ENCODE results near the gene MPPED1. TPM values are rescaled to one million over a fixed set of nuclear protein-coding genes. Genes with fewer than 3 reads are reported as not detected.

The MPPED1 gene
- total RNA-seq, 1 experiment from 2014 or later: 0.28 TPM

DNA sequence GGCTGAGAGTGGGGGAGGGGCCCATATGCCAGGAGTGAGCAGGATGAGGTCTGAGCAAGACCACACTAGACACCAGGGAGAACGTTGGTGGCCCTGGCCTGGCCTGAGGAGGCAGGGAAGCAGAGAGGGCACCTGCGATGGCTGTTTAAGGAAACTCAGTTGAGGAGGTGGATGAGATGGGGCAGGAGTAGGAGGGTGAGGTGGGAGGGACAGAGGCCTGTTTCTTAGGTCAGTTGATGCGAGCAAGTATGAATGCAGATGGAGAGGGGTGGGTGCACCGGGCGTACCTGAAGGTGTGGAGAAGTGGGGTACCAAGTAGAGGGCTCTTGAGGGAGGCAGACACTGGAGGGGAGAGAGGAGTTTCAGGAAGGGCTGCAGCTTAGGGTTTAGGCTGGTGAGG is 10.6 kb upstream of the MPPED1 start:
- Histone ChIP-seq H2AFZ (ENCODE audit: low read length) (no peak overlapping the region), H2AK5ac (ENCODE audit: insufficient read length, low read length) (no peak overlapping the region), H2BK12ac (ENCODE audit: insufficient read length, low read depth, low read length) (no peak overlapping the region), H3K79me1 (ENCODE audit: insufficient read depth, low read depth, low read length, poor library complexity, severe bottlenecking) (no peaks in the 10 kb centered on the region), H2BK20ac (ENCODE audit: low read depth, low read length, poor library complexity, severe bottlenecking) (no peak overlapping the region), H3K18ac (ENCODE audit: insufficient read length, low read depth, low read length) (no peak overlapping the region), H3K23ac (ENCODE audit: insufficient read length, low read depth, low read length) (no peak overlapping the region), H3K14ac (ENCODE audit: insufficient read depth, low read length) (no peak overlapping the region; the same call in 1 of the 2 replicates), H3K4me2 (ENCODE audit: insufficient read depth, insufficient read length, low read length) (no peak overlapping the region), H3T11ph (ENCODE audit: low read length) (no peak overlapping the region), H3K9ac (ENCODE audit: extremely low read depth, insufficient read length, low read length) (no peak overlapping the region), H3K79me2 (ENCODE audit: insufficient read depth, low read length) (no peaks in the 10 kb centered on the region), H3K9me3 (ENCODE audit: control insufficient read depth, low read depth, low read length) (no peaks in the 10 kb centered on the region), H4K8ac (replicated peaks; ENCODE audit: insufficient read length, low read depth, low read length) (no peak overlapping the region), H4K91ac (ENCODE audit: insufficient read length, low read depth, low read length) (no peak overlapping the region), H4K5ac (ENCODE audit: insufficient read length, low read depth, low read length) (no peak overlapping the region), H3K27me3 (ENCODE audit: insufficient read depth, low read length) (no peaks in the 10 kb centered on the region; the same call in 1 of the 2 replicates), H2BK5ac (ENCODE audit: insufficient read length, low read length) (no peak overlapping the region), H2BK15ac (ENCODE audit: low read depth, low read length) (no peak overlapping the region), H2BK120ac (ENCODE audit: low read depth, low read length, poor library complexity, severe bottlenecking) (no peak overlapping the region), H4K20me1 (ENCODE audit: control insufficient read depth, insufficient read depth, insufficient read length) (no peaks in the 10 kb centered on the region), H3K4ac (ENCODE audit: low read depth, low read length) (no peak overlapping the region), H3K23me2 (ENCODE audit: insufficient read length, low read depth, low read length, poor library complexity, severe bottlenecking) (peaks cover 3% of the 10 kb centered on the region), H3K4me1 (ENCODE audit: insufficient read depth, low read length) (no peaks in the 10 kb centered on the region), H3K27ac (ENCODE audit: insufficient read length, low read depth, low read length) (no peak overlapping the region), H3K56ac (ENCODE audit: insufficient read length, low read depth, low read length) (no peak overlapping the region)
- H3K9me3 Mint-ChIP-seq: no peaks in the 10 kb centered on the region
- no peak overlapping the region for H3K27ac Mint-ChIP-seq
- TF ChIP-seq, protein P1, sequence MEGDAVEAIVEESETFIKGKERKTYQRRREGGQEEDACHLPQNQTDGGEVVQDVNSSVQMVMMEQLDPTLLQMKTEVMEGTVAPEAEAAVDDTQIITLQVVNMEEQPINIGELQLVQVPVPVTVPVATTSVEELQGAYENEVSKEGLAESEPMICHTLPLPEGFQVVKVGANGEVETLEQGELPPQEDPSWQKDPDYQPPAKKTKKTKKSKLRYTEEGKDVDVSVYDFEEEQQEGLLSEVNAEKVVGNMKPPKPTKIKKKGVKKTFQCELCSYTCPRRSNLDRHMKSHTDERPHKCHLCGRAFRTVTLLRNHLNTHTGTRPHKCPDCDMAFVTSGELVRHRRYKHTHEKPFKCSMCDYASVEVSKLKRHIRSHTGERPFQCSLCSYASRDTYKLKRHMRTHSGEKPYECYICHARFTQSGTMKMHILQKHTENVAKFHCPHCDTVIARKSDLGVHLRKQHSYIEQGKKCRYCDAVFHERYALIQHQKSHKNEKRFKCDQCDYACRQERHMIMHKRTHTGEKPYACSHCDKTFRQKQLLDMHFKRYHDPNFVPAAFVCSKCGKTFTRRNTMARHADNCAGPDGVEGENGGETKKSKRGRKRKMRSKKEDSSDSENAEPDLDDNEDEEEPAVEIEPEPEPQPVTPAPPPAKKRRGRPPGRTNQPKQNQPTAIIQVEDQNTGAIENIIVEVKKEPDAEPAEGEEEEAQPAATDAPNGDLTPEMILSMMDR (conservative IDR thresholded peaks at IDR 0.05): no peak
- DNase-seq: no peak
- H3K4me3 Mint-ChIP-seq: no peak overlapping the region
- no peaks in the 10 kb centered on the region for H3K36me3 Mint-ChIP-seq (ENCODE audit: insufficient read depth in 1 of 3, low read depth in 3 of 3)
- H3K4me1 Mint-ChIP-seq: peaks cover 0 to 20% of the 10 kb centered on the region in 2 experiments; a peak in 2 of 4 replicates
- H3K27me3 Mint-ChIP-seq (ENCODE audit: low read depth): peaks cover 19% of the 10 kb centered on the region
- WGBS (ENCODE audit: extremely low coverage, insufficient read length, low lambda C conversion rate): no CpG with 5 or more reads among the region's 5 CpGs

Data from H9 (cell line).